ENCODE data around the gene TMEM207. TPM values are rescaled to one million over a fixed set of nuclear protein-coding genes. Genes with fewer than 3 reads are reported as not detected.

TMEM207 gene
- total RNA-seq, 1 donor from 2014 or later: not detected

GRCh38 chr3:190444006-190444405 lies 5.7 kb downstream of the TMEM207 start:
- no peak for TF ChIP-seq CTCF (IDR thresholded peaks at IDR 0.05; ENCODE audit: insufficient read depth, low read length, poor library complexity, severe bottlenecking)

GRCh38 chr3:190443257-190443656 lies 6.4 kb downstream of the TMEM207 start:
- H3K4me3 ChIP-seq (ENCODE audit: low read depth, low read length): no peak overlapping the region
- no peak for DNase-seq (ENCODE audit: low read depth)
- peak; percentile 53 for TF ChIP-seq CTCF (IDR thresholded peaks at IDR 0.05; ENCODE audit: insufficient read depth, low read length, poor library complexity, severe bottlenecking)
- H3K36me3 ChIP-seq (ENCODE audit: control insufficient read depth, insufficient read depth, low read length): no peaks in the 10 kb centered on the region
- H3K27me3 ChIP-seq (ENCODE audit: control insufficient read depth, insufficient read depth, low read length): no peaks in the 10 kb centered on the region

More at GRCh38 chr3:190444006-190444405, 5.7 kb downstream of the TMEM207 start:
- Histone ChIP-seq H3K36me3 (ENCODE audit: control insufficient read depth, insufficient read depth, low read length) (no peaks in the 10 kb centered on the region), H3K4me3 (ENCODE audit: low read depth, low read length) (no peak overlapping the region), H3K27me3 (ENCODE audit: control insufficient read depth, insufficient read depth, low read length) (no peaks in the 10 kb centered on the region)
- DNase-seq (ENCODE audit: low read depth): no peak

- no peaks in the 10 kb centered on the region for H3K27me3 ChIP-seq (ENCODE audit: control insufficient read depth, insufficient read depth, low read length)
- no peak overlapping the region for H3K4me3 ChIP-seq (ENCODE audit: low read depth, low read length)
- H3K36me3 ChIP-seq (ENCODE audit: control insufficient read depth, insufficient read depth, low read length): no peaks in the 10 kb centered on the region
- TF ChIP-seq CTCF (IDR thresholded peaks at IDR 0.05; ENCODE audit: insufficient read depth, low read length, poor library complexity, severe bottlenecking): no peak
- DNase-seq (ENCODE audit: low read depth): no peak
These were observed 7.5 kb downstream of the TMEM207 start for GRCh38 chr3:190442240-190442639.

- DNase-seq (ENCODE audit: low read depth): no peak
- TF ChIP-seq CTCF (IDR thresholded peaks at IDR 0.05; ENCODE audit: insufficient read depth, low read length, poor library complexity, severe bottlenecking): no peak
- Histone ChIP-seq H3K27me3 (ENCODE audit: control insufficient read depth, insufficient read depth, low read length) (no peaks in the 10 kb centered on the region), H3K36me3 (ENCODE audit: control insufficient read depth, insufficient read depth, low read length) (no peaks in the 10 kb centered on the region), H3K4me3 (ENCODE audit: low read depth, low read length) (no peak overlapping the region)
These were observed 13.4 kb downstream of the TMEM207 start for GRCh38 chr3:190436331-190436730.

GRCh38 chr3:190435618-190436017 lies 14.1 kb downstream of the TMEM207 start:
- no peak for DNase-seq (ENCODE audit: low read depth)
- TF ChIP-seq CTCF (IDR thresholded peaks at IDR 0.05; ENCODE audit: insufficient read depth, low read length, poor library complexity, severe bottlenecking): no peak
- no peaks in the 10 kb centered on the region for H3K36me3 ChIP-seq (ENCODE audit: control insufficient read depth, insufficient read depth, low read length)

GRCh38 chr3:190433626-190434025 lies 16.1 kb downstream of the TMEM207 start:
- DNase-seq (ENCODE audit: low read depth): no peak

More at GRCh38 chr3:190435618-190436017, 14.1 kb downstream of the TMEM207 start:
- no peak overlapping the region for H3K4me3 ChIP-seq (ENCODE audit: low read depth, low read length)
- no peaks in the 10 kb centered on the region for H3K27me3 ChIP-seq (ENCODE audit: control insufficient read depth, insufficient read depth, low read length)

More at GRCh38 chr3:190433626-190434025, 16.1 kb downstream of the TMEM207 start:
- Histone ChIP-seq H3K4me3 (ENCODE audit: low read depth, low read length) (no peak overlapping the region), H3K36me3 (ENCODE audit: control insufficient read depth, insufficient read depth, low read length) (no peaks in the 10 kb centered on the region), H3K27me3 (ENCODE audit: control insufficient read depth, insufficient read depth, low read length) (no peaks in the 10 kb centered on the region)
- no peak for TF ChIP-seq CTCF (IDR thresholded peaks at IDR 0.05; ENCODE audit: insufficient read depth, low read length, poor library complexity, severe bottlenecking)
